ENCODE results near the gene RUFY3.

RUFY3 gene

DNA sequence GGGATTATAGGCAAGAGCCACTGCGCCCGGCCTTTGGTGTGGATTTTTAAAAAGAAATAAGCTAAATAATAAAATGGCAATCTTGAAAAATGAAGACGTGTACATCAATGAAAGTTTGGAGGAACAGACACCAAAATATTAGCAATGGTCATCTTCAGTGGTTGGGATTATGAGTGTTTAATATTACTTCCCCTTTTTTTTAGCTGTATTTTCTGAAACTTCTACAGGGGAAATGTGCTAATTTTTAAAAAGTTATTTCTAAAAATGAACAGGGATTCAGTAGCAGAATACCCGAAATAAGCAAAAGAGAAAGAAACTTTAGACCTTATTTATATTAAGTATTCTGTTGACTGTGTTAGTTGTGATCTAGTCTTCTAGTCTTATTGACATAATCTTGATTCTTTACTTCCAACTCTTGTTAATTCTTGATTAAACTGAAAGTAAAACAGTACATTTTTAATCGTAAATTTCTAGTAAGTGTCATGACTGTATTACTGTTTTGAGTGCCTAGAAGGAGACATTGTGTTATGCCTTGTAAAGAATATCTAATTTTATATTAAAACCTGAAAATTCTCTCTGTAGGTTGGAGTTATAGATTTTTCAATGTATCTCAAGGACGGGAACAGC, 51.3 kb downstream of the RUFY3 start:
- TF ChIP-seq, protein P1, sequence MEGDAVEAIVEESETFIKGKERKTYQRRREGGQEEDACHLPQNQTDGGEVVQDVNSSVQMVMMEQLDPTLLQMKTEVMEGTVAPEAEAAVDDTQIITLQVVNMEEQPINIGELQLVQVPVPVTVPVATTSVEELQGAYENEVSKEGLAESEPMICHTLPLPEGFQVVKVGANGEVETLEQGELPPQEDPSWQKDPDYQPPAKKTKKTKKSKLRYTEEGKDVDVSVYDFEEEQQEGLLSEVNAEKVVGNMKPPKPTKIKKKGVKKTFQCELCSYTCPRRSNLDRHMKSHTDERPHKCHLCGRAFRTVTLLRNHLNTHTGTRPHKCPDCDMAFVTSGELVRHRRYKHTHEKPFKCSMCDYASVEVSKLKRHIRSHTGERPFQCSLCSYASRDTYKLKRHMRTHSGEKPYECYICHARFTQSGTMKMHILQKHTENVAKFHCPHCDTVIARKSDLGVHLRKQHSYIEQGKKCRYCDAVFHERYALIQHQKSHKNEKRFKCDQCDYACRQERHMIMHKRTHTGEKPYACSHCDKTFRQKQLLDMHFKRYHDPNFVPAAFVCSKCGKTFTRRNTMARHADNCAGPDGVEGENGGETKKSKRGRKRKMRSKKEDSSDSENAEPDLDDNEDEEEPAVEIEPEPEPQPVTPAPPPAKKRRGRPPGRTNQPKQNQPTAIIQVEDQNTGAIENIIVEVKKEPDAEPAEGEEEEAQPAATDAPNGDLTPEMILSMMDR (IDR thresholded peaks at IDR 0.05; ENCODE audit: extremely low read depth, missing control alignments) = no peak
- peak; percentile 36 for DNase-seq (ENCODE audit: low spot score)

- TF ChIP-seq, protein P1 (IDR thresholded peaks at IDR 0.05; ENCODE audit: extremely low read depth, missing control alignments) = no peak
- DNase-seq (ENCODE audit: low spot score) = no peak
Measured at GRCh38 chr4:70778888-70779422, 57.2 kb downstream of the RUFY3 start.

- no peak for DNase-seq (ENCODE audit: low spot score)
- TF ChIP-seq, protein P1 (IDR thresholded peaks at IDR 0.05; ENCODE audit: extremely low read depth, missing control alignments) = no peak
Measured at GRCh38 chr4:70783096-70783495, 61.3 kb downstream of the RUFY3 start.

- TF ChIP-seq, protein P1 (IDR thresholded peaks at IDR 0.05; ENCODE audit: extremely low read depth, missing control alignments) = no peak
- no peak for DNase-seq (ENCODE audit: low spot score)
Measured at GRCh38 chr4:70787496-70787895, 65.7 kb downstream of the RUFY3 start.

- TF ChIP-seq, protein P1 (IDR thresholded peaks at IDR 0.05; ENCODE audit: extremely low read depth, missing control alignments) = no peak
- DNase-seq (ENCODE audit: low spot score) = no peak
Measured at GRCh38 chr4:70788733-70789132, 67.0 kb downstream of the RUFY3 start.

DNA sequence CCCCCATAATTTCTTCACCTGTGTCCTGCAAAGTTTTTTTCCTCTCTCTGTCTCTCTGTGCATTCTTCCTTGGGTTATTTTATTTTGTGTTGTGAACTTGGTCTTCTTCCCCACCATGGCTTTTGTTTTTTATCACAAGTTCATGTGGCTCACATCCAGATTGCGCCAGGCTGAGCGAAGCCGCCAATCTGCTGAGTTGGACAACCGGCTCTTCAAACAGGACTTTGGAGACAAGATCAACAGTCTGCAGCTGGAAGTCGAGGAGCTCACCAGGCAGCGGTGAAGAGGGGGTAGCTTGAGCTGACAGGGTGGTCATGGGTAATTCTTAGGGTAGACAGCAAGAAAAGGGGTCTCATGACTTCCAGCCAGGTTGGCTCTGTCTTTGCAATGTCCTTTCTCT, 71.9 kb downstream of the RUFY3 start:
- no peak for DNase-seq (ENCODE audit: low spot score)
- TF ChIP-seq, protein P1 (IDR thresholded peaks at IDR 0.05; ENCODE audit: extremely low read depth, missing control alignments) = no peak

- TF ChIP-seq, protein P1 (IDR thresholded peaks at IDR 0.05; ENCODE audit: extremely low read depth, missing control alignments) = no peak
- peak; percentile 22 for DNase-seq (ENCODE audit: low spot score)
Measured at GRCh38 chr4:70801265-70801809, 79.6 kb downstream of the RUFY3 start.
